Cortex of kidney (tissue), 1 donor: ENCODE results near the gene CPSF4L.

Experiments used
- DNase-seq: peaks from one replicate; lab custom pipeline; 2025; lab: John Stamatoyannopoulos, UW

The CPSF4L gene

DNA sequence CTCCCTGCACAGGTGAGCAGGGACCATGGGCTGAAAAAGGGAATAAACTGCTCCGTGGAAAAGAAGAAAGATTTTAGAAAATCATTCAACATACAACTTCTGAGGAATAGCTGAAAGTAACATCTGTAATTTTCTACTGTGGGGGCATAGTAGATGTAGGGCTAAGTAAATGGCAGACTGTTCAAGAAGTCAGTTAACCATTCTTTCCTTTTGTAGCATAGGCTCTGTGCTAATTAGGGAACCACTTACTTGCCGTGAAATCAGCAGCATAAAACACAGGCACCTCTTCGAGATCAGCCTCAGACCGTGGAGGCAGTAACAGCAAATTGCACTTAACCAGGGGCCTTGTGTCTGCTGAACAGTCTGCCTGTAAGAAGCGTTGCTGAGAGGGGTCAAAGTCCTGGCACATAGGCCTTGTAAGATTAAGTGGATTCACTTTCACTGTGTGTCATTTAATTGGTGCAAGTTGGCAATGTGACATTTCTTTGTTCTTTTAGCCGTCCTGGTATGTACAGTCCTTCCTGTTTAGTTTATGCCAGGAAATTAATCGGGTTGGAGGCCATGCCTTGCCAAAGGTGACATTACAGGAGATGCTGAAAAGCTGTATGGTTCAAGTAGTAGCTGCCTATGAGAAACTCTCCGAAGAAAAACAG is 58.4 kb downstream of the CPSF4L start:
- no peak for DNase-seq

DNA sequence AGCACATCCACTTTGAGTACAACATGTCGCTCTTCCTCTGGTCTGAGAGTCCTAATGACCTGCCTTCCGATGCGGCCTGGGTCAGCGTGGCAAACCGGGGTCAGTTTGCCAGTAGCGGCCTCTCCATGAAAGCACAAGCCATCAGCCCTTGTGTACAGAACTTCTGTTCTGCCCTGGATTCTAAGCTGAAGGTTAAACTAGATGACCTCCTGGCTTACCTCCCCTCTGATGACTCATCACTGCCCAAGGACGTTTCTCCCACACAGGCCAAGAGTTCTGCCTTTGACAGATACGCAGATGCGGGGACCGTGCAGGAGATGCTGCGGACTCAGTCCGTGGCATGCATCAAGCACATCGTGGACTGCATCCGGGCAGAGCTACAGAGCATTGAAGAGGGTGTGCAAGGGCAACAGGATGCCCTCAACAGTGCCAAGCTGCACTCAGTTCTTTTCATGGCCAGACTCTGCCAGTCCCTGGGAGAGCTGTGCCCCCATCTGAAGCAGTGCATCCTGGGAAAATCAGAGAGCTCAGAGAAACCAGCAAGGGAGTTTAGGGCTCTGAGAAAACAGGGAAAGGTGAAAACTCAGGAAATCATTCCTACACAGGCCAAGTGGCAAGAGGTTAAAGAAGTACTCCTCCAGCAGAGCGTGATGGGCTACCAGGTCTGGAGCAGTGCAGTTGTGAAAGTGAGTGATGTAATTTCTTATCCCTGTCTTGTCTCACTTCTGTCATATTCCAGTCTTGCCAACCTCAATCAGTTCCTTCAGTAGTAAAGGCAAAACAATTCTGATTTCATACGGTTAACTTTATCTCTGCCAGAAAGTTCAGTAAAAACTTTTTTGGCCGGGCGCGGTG is 60.2 kb downstream of the CPSF4L start:
- no peak for DNase-seq

- DNase-seq = no peak
Observed at GRCh38 chr17:73200476-73200875, 61.2 kb downstream of the CPSF4L start.

DNA sequence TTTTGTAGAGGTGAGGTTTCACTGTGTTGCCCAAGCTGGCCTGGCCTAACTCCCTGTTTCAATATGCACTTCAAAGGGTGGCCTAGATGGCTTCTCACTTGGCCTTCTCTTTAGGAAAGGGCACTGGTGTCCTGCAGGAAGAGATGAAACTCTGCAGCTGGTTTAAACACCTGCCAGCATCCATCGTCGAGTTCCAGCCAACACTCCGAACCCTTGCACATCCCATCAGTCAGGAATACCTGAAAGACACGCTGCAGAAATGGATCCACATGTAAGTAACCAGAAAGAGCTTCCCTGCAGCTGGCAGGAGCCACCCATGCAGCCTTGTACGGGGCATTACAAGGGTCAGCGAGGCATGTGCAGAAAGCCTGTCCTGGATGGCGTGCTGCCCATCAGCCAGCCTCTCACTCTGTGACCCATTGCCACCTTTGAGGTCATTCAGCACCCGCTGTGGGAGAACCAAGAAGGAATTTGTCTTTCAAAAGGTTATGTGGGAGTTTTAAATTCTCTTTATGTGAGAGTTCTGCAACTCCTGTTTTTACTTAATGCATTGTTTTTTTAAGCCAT is 61.8 kb downstream of the CPSF4L start:
- no peak for DNase-seq

GRCh38 chr17:73198930-73199260 is 62.8 kb downstream of the CPSF4L start:
- DNase-seq = no peak
